IMR-90 (cell line): ENCODE results near the gene RBL2. TPM values are rescaled to one million over a fixed set of nuclear protein-coding genes. Genes with fewer than 3 reads are reported as not detected.

Experiments
- ATAC-seq: fragments of 200-7000 bp; cut with Tn5 transposase; 2 replicates; pipeline ENCODE4 v1.9.1; 2020; ENCODE audit warnings: low read depth, mild to moderate bottlenecking, moderate library complexity
- BruUV-seq: library from RNA; stranded (reverse); fragments of 400-500 nt; replicated peaks from 2 replicates; lab custom pipeline; 2021; lab: Mats Ljungman, UMichigan
- CTCF ChIA-PET: fragments of 300-600 bp; formaldehyde crosslinking; extraction: SDS; loops from one replicate; lab custom pipeline; 2021; ENCODE audit warnings: antibody characterized with exemption; lab: Yijun Ruan, JAX
- POLR2A ChIA-PET: fragments of 300-600 bp; sonication (Branson Sonifier 250); formaldehyde crosslinking; loops from one replicate; lab custom pipeline; 2022; ENCODE audit warnings: antibody characterized with exemption; ENCODE audit not compliant: unreplicated experiment; lab: Charles Lee
- DNase-seq: peaks from one replicate; pipeline ENCODE4 v3.0.0; 2013
- H2AFZ ChIP-seq: replicated peaks from 2 replicates; pipeline ENCODE3; 2013; ENCODE audit warnings: low read length, mild to moderate bottlenecking; ENCODE audit not compliant: poor library complexity
- H2AK5ac ChIP-seq: 2 replicates; pipeline ENCODE4 v1.6.1; 2013; ENCODE audit warnings: low read depth, low read length, inconsistent platforms
- H2AK9ac ChIP-seq: replicated peaks from 2 replicates; pipeline ENCODE3; 2013; ENCODE audit warnings: mild to moderate bottlenecking, low read depth, low read length, moderate library complexity; ENCODE audit not compliant: poor library complexity
- H2BK120ac ChIP-seq: 2 replicates; pipeline ENCODE4 v1.6.1; 2013; ENCODE audit warnings: low read depth, low read length, inconsistent platforms
- H2BK15ac ChIP-seq: 3 replicates; pipeline ENCODE4 v1.6.1; 2013; ENCODE audit warnings: low read depth, low read length, inconsistent platforms
- H2BK20ac ChIP-seq: 2 replicates; pipeline ENCODE4 v1.6.1; 2013; ENCODE audit warnings: low read depth, mild to moderate bottlenecking, inconsistent platforms, low read length, moderate library complexity
- H2BK5ac ChIP-seq: 2 replicates; pipeline ENCODE4 v1.6.1; 2013; ENCODE audit warnings: mild to moderate bottlenecking, low read depth, low read length, inconsistent platforms; ENCODE audit not compliant: poor library complexity, severe bottlenecking
- H3K14ac ChIP-seq: replicated peaks from 2 replicates; pipeline ENCODE4 v1.6.1; 2013; ENCODE audit warnings: low read depth, low read length, inconsistent platforms
- H3K18ac ChIP-seq: 2 replicates; pipeline ENCODE4 v1.6.1; 2013; ENCODE audit warnings: low read depth, low read length, control low read depth
- H3K23ac ChIP-seq: 2 replicates; pipeline ENCODE4 v1.6.1; 2013; ENCODE audit warnings: low read depth, low read length, inconsistent platforms
- H3K27ac ChIP-seq: 2 replicates; pipeline ENCODE4 v1.5.1; 2013; ENCODE audit warnings: mild to moderate bottlenecking, control low read depth, low read length; ENCODE audit not compliant: insufficient read depth
- H3K27me3 ChIP-seq: 2 replicates; pipeline ENCODE4 v1.6.1; 2013; ENCODE audit warnings: low read length; ENCODE audit not compliant: control insufficient read depth, insufficient read depth
- H3K36me3 ChIP-seq: 2 replicates; pipeline ENCODE4 v1.6.1; 2013; ENCODE audit warnings: low read length, mixed read lengths; ENCODE audit not compliant: control insufficient read depth, insufficient read depth
- H3K4ac ChIP-seq: 2 replicates; pipeline ENCODE4 v1.6.1; 2013; ENCODE audit warnings: low read depth, low read length, inconsistent platforms
- H3K4me1 ChIP-seq: 2 replicates; pipeline ENCODE4 v1.6.1; 2013; ENCODE audit warnings: low read length, mixed read lengths; ENCODE audit not compliant: control insufficient read depth, insufficient read depth
- H3K4me2 ChIP-seq: 2 replicates; pipeline ENCODE4 v1.6.1; 2013; ENCODE audit warnings: low read depth, mild to moderate bottlenecking, control low read depth, low read length, moderate library complexity
- H3K4me3 ChIP-seq: 2 replicates; pipeline ENCODE4 v1.5.1; 2013; ENCODE audit warnings: low read depth, mild to moderate bottlenecking, control low read depth, low read length, moderate library complexity; ENCODE audit not compliant: insufficient read depth
- H3K56ac ChIP-seq: 2 replicates; pipeline ENCODE4 v1.6.1; 2013; ENCODE audit warnings: low read length, inconsistent platforms; ENCODE audit not compliant: insufficient read depth; ENCODE audit errors: extremely low read depth
- H3K79me1 ChIP-seq, 2 experiments: 2 replicates each; pipeline ENCODE4 v1.6.1; 2013; ENCODE audit warnings: low read length in 2 of 2, inconsistent platforms in 1 of 2, low read depth in 1 of 2
- H3K9ac ChIP-seq: 2 replicates; pipeline ENCODE4 v1.6.1; 2013; ENCODE audit warnings: low read depth, low read length, control low read depth
- H3K9me1 ChIP-seq: 2 replicates; pipeline ENCODE4 v1.6.1; 2013; ENCODE audit warnings: low read length, inconsistent platforms; ENCODE audit not compliant: insufficient read depth
- H3K9me3 ChIP-seq: 2 replicates; pipeline ENCODE4 v1.6.1; 2013; ENCODE audit warnings: low read length; ENCODE audit not compliant: control insufficient read depth, insufficient read depth
- H4K20me1 ChIP-seq: 2 replicates; pipeline ENCODE4 v1.6.1; 2013; ENCODE audit warnings: low read length, inconsistent platforms; ENCODE audit not compliant: insufficient read depth
- H4K5ac ChIP-seq: 2 replicates; pipeline ENCODE4 v1.6.1; 2013; ENCODE audit warnings: mild to moderate bottlenecking, low read depth, low read length, control low read depth
- H4K8ac ChIP-seq, 2 experiments: 2 replicates each; pipeline ENCODE4 v1.6.1; 2013; ENCODE audit warnings: low read depth in 2 of 2, low read length in 2 of 2, control low read depth in 1 of 2, inconsistent platforms in 1 of 2
- H4K91ac ChIP-seq: 2 replicates; pipeline ENCODE4 v1.6.1; 2013; ENCODE audit warnings: low read depth, low read length, inconsistent platforms; ENCODE audit not compliant: insufficient read depth
- BHLHE40 ChIP-seq: fragments of 150-350 bp; IDR thresholded peaks from 2 replicates; pipeline ENCODE4 v1.6.1; 2016; ENCODE audit warnings: mild to moderate bottlenecking, low read depth, low read length
- CEBPB ChIP-seq: IDR thresholded peaks from 2 replicates; pipeline ENCODE4 v1.6.1; 2012; ENCODE audit warnings: low read depth, low read length, improper control_type of control experiment
- CHD1 ChIP-seq: IDR thresholded peaks from 2 replicates; pipeline ENCODE4 v1.6.1; 2012; ENCODE audit warnings: low read depth, low read length, improper control_type of control experiment
- CTCF ChIP-seq: conservative IDR thresholded peaks from 2 replicates; pipeline ENCODE4 v1.5.1; 2012; ENCODE audit warnings: mild to moderate bottlenecking, low read depth, low read length, improper control_type of control experiment
- ELK1 ChIP-seq: fragments of 150-350 bp; IDR thresholded peaks from 2 replicates; pipeline ENCODE4 v1.6.1; 2016; ENCODE audit warnings: low read depth, mild to moderate bottlenecking, low read length, moderate library complexity, borderline replicate concordance
- FOS ChIP-seq: fragments of 150-350 bp; IDR thresholded peaks from 2 replicates; pipeline ENCODE4 v1.6.1; 2016; ENCODE audit warnings: low read depth, low read length
- MAFK ChIP-seq: IDR thresholded peaks from 2 replicates; pipeline ENCODE4 v1.6.1; 2012; ENCODE audit warnings: low read depth, low read length, improper control_type of control experiment
- MAZ ChIP-seq: IDR thresholded peaks from 2 replicates; pipeline ENCODE4 v1.6.1; 2012; ENCODE audit warnings: low read depth, mild to moderate bottlenecking, low read length, improper control_type of control experiment, moderate library complexity, borderline replicate concordance
- MXI1 ChIP-seq: IDR thresholded peaks from 2 replicates; pipeline ENCODE4 v1.6.1; 2012; ENCODE audit warnings: low read depth, mild to moderate bottlenecking, low read length, moderate library complexity, borderline replicate concordance
- NFE2L2 ChIP-seq: fragments of 150-350 bp; IDR thresholded peaks from 2 replicates; pipeline ENCODE4 v1.6.1; 2016; ENCODE audit warnings: low read depth, mild to moderate bottlenecking, low read length
- POLR2A ChIP-seq: IDR thresholded peaks from 2 replicates; pipeline ENCODE4 v1.6.1; 2012; ENCODE audit warnings: mild to moderate bottlenecking, low read depth, low read length
- RAD21 ChIP-seq: IDR thresholded peaks from 2 replicates; pipeline ENCODE4 v1.6.1; 2012; ENCODE audit warnings: low read length, improper control_type of control experiment
- RCOR1 ChIP-seq: IDR thresholded peaks from 2 replicates; pipeline ENCODE4 v1.6.1; 2012; ENCODE audit warnings: mild to moderate bottlenecking, low read length, improper control_type of control experiment; ENCODE audit not compliant: insufficient replicate concordance
- RFX5 ChIP-seq: IDR thresholded peaks from 2 replicates; pipeline ENCODE4 v1.8.0; 2012; ENCODE audit warnings: low read depth, mild to moderate bottlenecking, low read length, moderate library complexity
- SMC3 ChIP-seq: fragments of 150-350 bp; IDR thresholded peaks from 2 replicates; pipeline ENCODE4 v1.6.1; 2016; ENCODE audit warnings: low read depth, mild to moderate bottlenecking, antibody characterized with exemption, low read length, moderate library complexity
- USF2 ChIP-seq: fragments of 150-350 bp; IDR thresholded peaks from 2 replicates; pipeline ENCODE4 v1.6.1; 2017; ENCODE audit warnings: mild to moderate bottlenecking, antibody characterized with exemption, low read length, low read depth
- WGBS, 2 experiments: methylation state at CpG; one replicate each; pipeline versions ENCODE4 v1.1.5 to v1.1.7; 2013; ENCODE audit warnings: missing lambda C conversion rate in 2 of 2; ENCODE audit not compliant: insufficient read length in 1 of 2; ENCODE audit errors: extremely low coverage in 2 of 2; 5-methylcytosine and 5-hydroxymethylcytosine counted together
- dilution Hi-C: fragments of 300-500 bp; cut with HindIII; formaldehyde crosslinking; loops from one replicate; pipeline ENCODE4 v1.14.3; 2018; ENCODE audit warnings: low sequenced_read_pairs; ENCODE audit not compliant: unreplicated experiment
- in situ Hi-C: fragments of 300-500 bp; cut with MboI; formaldehyde crosslinking; loops from 3 replicates; pipeline ENCODE4 v1.14.3; 2019; ENCODE audit warnings: low sequenced_read_pairs, inconsistent platforms, mixed read lengths
- intact Hi-C: fragments of 100-400 bp; cut with micrococcal nuclease; formaldehyde crosslinking; loops from 2 replicates; pipeline ENCODE4 v1.10.0; 2022
- polyA plus RNA-seq, 3 experiments: library from polyadenylated mRNA; depleted of rRNA; stranded (reverse); fragments of >200 nt; gene quantifications; 2 replicates each; pipeline ENCODE4 v1.2.3, GENCODE V29; 2012; ENCODE audit warnings: low replicate concordance in 1 of 3
- total RNA-seq: library from RNA; depleted of rRNA; stranded (reverse); fragments of >200 nt; gene quantifications from 2 replicates; pipeline ENCODE4 v1.2.3, GENCODE V29; 2012

The RBL2 gene
- total and polyA plus RNA-seq, 2 of the 4 experiments (the other 2 are of a cell fraction), result 19.7 to 23.4 TPM

- H2AFZ ChIP-seq, result peak overlapping the region; percentile 37
- WGBS, 2 experiments, result 42% methylated on average over 2 of the region's 8 CpGs; no CpG with 5 or more reads in 1 of the 2 experiments
- no peaks in the 10 kb centered on the region for H3K4me1 ChIP-seq
- H2BK20ac ChIP-seq, result no peak overlapping the region
- no peak overlapping the region for H3K18ac ChIP-seq
- H4K91ac ChIP-seq, result no peak overlapping the region
- ATAC-seq (no peak), DNase-seq (no peak)
- no peak overlapping the region for H3K4me2 ChIP-seq
- H2BK15ac ChIP-seq, result no peak overlapping the region
- peaks cover 2% of the 10 kb centered on the region; the same call in 1 of the 2 replicates for H3K27me3 ChIP-seq
- H4K5ac ChIP-seq, result no peak overlapping the region
- BruUV-seq, result no TSS peak
- no peak overlapping the region for H2AK5ac ChIP-seq
- no peaks in the 10 kb centered on the region for H4K20me1 ChIP-seq
- CTCF ChIA-PET, result no interaction called here
- dilution Hi-C loops (no loop called here), intact Hi-C loops (loop anchor here (10.0 kb wide), 1 partner anchor 1325 kb away; no protein-coding TSS in a partner anchor), in situ Hi-C loops (no loop called here)
- H3K27ac ChIP-seq, result no peak overlapping the region
- no peak overlapping the region for H3K14ac ChIP-seq
- H3K56ac ChIP-seq, result no peak overlapping the region
- no peak overlapping the region for H3K23ac ChIP-seq
- H3K9ac ChIP-seq, result no peak overlapping the region
- H2BK5ac ChIP-seq, result no peak overlapping the region
- TF ChIP-seq BHLHE40 (no peak), MAFK (no peak), SMC3 (no peak), RAD21 (no peak), CTCF (no peak), MAZ (no peak), CEBPB (no peak), USF2 (no peak), ELK1 (no peak), CHD1 (no peak), POLR2A (no peak), RFX5 (no peak), RCOR1 (no peak), NFE2L2 (no peak), MXI1 (no peak), FOS (no peak)
- H2BK120ac ChIP-seq, result no peak overlapping the region
- H3K4me3 ChIP-seq, result no peak overlapping the region
- H3K9me3 ChIP-seq, result no peaks in the 10 kb centered on the region
- H4K8ac ChIP-seq, result no peak overlapping the region
- H3K79me1 ChIP-seq, result no peaks in the 10 kb centered on the region
- H3K36me3 ChIP-seq, result no peaks in the 10 kb centered on the region
- POLR2A ChIA-PET, result no interaction called here
- H3K4ac ChIP-seq, result no peak overlapping the region
- H2AK9ac ChIP-seq, result peak overlapping the region; percentile 5
- no peaks in the 10 kb centered on the region; the same call in 1 of the 2 replicates for H3K9me1 ChIP-seq
Measured at GRCh38 chr16:53519417-53520091, 85.3 kb downstream of the RBL2 start.
